ENCODE results near the gene GPC5.

GPC5 gene

GRCh38 chr13:92825938-92826596 is 1427.6 kb downstream of the GPC5 start:
- POLR2A ChIA-PET, result no interaction called here
- CTCF ChIA-PET, result interaction anchor here (0.6 kb wide), 1 partner anchor 251 kb away, joined by 3 read pairs; no protein-coding TSS in a partner anchor
- DNase-seq (ENCODE audit: extremely low spot score), result no peak
- TF ChIP-seq PKNOX1 (IDR thresholded peaks at IDR 0.05) (no peak), SUZ12 (IDR thresholded peaks at IDR 0.05) (no peak), LEF1 (IDR thresholded peaks at IDR 0.05; ENCODE audit: borderline replicate concordance) (no peak), FOXM1 (IDR thresholded peaks at IDR 0.05; ENCODE audit: borderline replicate concordance) (no peak), ELF4 (IDR thresholded peaks at IDR 0.05) (no peak), L3MBTL2 (conservative IDR thresholded peaks at IDR 0.05) (no peak), CTBP1 (IDR thresholded peaks at IDR 0.05; ENCODE audit: borderline replicate concordance) (no peak), BHLHE40 (IDR thresholded peaks at IDR 0.05; ENCODE audit: borderline replicate concordance) (no peak), FOXK2 (IDR thresholded peaks at IDR 0.05) (no peak)

GRCh38 chr13:92827503-92827902 is 1429.1 kb downstream of the GPC5 start:
- DNase-seq (ENCODE audit: extremely low spot score), result no peak
- TF ChIP-seq FOXA1 (IDR thresholded peaks at IDR 0.05) (no peak), NFRKB (IDR thresholded peaks at IDR 0.05) (no peak), L3MBTL2 (conservative IDR thresholded peaks at IDR 0.05) (no peak), HDGF (IDR thresholded peaks at IDR 0.05; ENCODE audit: borderline replicate concordance) (no peak), LEF1 (IDR thresholded peaks at IDR 0.05; ENCODE audit: borderline replicate concordance) (no peak), TARDBP (IDR thresholded peaks at IDR 0.05) (no peak), ELF4 (IDR thresholded peaks at IDR 0.05) (no peak), FOXK2 (IDR thresholded peaks at IDR 0.05) (no peak), SUZ12 (IDR thresholded peaks at IDR 0.05) (no peak), BHLHE40 (IDR thresholded peaks at IDR 0.05; ENCODE audit: borderline replicate concordance) (no peak), CTBP1 (IDR thresholded peaks at IDR 0.05; ENCODE audit: borderline replicate concordance) (no peak)
- CTCF ChIA-PET, result no interaction called here
- POLR2A ChIA-PET, result interaction anchor here (1.0 kb wide), 1 partner anchor 45 kb away, joined by 3 read pairs; no protein-coding TSS in a partner anchor

GRCh38 chr13:92829930-92830329 is 1431.5 kb downstream of the GPC5 start:
- no peak for DNase-seq (ENCODE audit: extremely low spot score)
- TF ChIP-seq PKNOX1 (IDR thresholded peaks at IDR 0.05) (peak; percentile 55), ELF4 (IDR thresholded peaks at IDR 0.05) (no peak)
- CTCF ChIA-PET, result no interaction called here
- POLR2A ChIA-PET, result no interaction called here

GRCh38 chr13:92830821-92831220 is 1432.4 kb downstream of the GPC5 start:
- CTCF ChIA-PET, result interaction anchor here (0.6 kb wide), 1 partner anchor 147 kb away, joined by 3 read pairs; no protein-coding TSS in a partner anchor
- no peak for DNase-seq (ENCODE audit: extremely low spot score)
- TF ChIP-seq SUZ12 (IDR thresholded peaks at IDR 0.05) (no peak), L3MBTL2 (conservative IDR thresholded peaks at IDR 0.05) (no peak), FOXM1 (IDR thresholded peaks at IDR 0.05; ENCODE audit: borderline replicate concordance) (no peak), FOXA1 (IDR thresholded peaks at IDR 0.05) (no peak), ARNT (IDR thresholded peaks at IDR 0.05) (no peak), NFRKB (IDR thresholded peaks at IDR 0.05) (no peak), PKNOX1 (IDR thresholded peaks at IDR 0.05) (no peak)
- POLR2A ChIA-PET, result no interaction called here

GRCh38 chr13:92833071-92833470 is 1434.7 kb downstream of the GPC5 start:
- CTCF ChIA-PET, result interaction anchor here (0.7 to 1.1 kb wide), 2 partner anchors 11 to 33 kb away, joined by 3 read pairs; no protein-coding TSS in a partner anchor

More at GRCh38 chr13:92833071-92833470, 1434.7 kb downstream of the GPC5 start:
- no peak for DNase-seq (ENCODE audit: extremely low spot score)
- POLR2A ChIA-PET, result no interaction called here
- TF ChIP-seq FOXM1 (IDR thresholded peaks at IDR 0.05; ENCODE audit: borderline replicate concordance) (no peak), HDGF (IDR thresholded peaks at IDR 0.05; ENCODE audit: borderline replicate concordance) (no peak), LEF1 (IDR thresholded peaks at IDR 0.05; ENCODE audit: borderline replicate concordance) (no peak), FOXA1 (IDR thresholded peaks at IDR 0.05) (no peak), SP1 (IDR thresholded peaks at IDR 0.05) (no peak), ELF4 (IDR thresholded peaks at IDR 0.05) (no peak), CTBP1 (IDR thresholded peaks at IDR 0.05; ENCODE audit: borderline replicate concordance) (no peak), FOXK2 (IDR thresholded peaks at IDR 0.05) (no peak), TARDBP (IDR thresholded peaks at IDR 0.05) (no peak), L3MBTL2 (conservative IDR thresholded peaks at IDR 0.05) (no peak), ZNF384 (IDR thresholded peaks at IDR 0.05) (no peak), PKNOX1 (IDR thresholded peaks at IDR 0.05) (no peak), SUZ12 (IDR thresholded peaks at IDR 0.05) (no peak), BHLHE40 (IDR thresholded peaks at IDR 0.05; ENCODE audit: borderline replicate concordance) (no peak), ARNT (IDR thresholded peaks at IDR 0.05) (no peak), NFRKB (IDR thresholded peaks at IDR 0.05) (no peak)

Data from HEK293T (cell line).